Measurements from ENCODE around the gene ELL2. TPM values are rescaled to one million over a fixed set of nuclear protein-coding genes. Genes with fewer than 3 reads are reported as not detected.

Gene ELL2
- total and polyA plus RNA-seq, 2 of the 13 experiments (the other 11 are each of a cell fraction or from before 2014, with no cell fraction given) = 78.9 to 97.1 TPM

DNA sequence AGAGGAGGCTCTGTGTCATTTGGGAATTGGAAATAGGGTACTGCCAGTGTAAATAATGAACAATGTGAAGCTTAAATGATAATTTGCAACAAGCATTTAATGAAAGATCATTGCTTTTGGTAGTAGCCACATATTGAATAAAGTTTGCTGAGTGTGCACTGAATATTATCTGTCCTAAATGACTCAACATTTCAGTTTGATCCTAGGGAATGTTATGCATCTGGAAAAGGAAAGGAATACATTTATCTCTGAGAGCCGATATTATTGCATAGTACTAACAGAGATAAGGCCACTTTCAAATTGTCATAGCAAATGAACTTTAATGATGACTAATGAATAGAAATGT lies 8.7 kb upstream of the ELL2 start (continued):
- TF ChIP-seq, protein P1, sequence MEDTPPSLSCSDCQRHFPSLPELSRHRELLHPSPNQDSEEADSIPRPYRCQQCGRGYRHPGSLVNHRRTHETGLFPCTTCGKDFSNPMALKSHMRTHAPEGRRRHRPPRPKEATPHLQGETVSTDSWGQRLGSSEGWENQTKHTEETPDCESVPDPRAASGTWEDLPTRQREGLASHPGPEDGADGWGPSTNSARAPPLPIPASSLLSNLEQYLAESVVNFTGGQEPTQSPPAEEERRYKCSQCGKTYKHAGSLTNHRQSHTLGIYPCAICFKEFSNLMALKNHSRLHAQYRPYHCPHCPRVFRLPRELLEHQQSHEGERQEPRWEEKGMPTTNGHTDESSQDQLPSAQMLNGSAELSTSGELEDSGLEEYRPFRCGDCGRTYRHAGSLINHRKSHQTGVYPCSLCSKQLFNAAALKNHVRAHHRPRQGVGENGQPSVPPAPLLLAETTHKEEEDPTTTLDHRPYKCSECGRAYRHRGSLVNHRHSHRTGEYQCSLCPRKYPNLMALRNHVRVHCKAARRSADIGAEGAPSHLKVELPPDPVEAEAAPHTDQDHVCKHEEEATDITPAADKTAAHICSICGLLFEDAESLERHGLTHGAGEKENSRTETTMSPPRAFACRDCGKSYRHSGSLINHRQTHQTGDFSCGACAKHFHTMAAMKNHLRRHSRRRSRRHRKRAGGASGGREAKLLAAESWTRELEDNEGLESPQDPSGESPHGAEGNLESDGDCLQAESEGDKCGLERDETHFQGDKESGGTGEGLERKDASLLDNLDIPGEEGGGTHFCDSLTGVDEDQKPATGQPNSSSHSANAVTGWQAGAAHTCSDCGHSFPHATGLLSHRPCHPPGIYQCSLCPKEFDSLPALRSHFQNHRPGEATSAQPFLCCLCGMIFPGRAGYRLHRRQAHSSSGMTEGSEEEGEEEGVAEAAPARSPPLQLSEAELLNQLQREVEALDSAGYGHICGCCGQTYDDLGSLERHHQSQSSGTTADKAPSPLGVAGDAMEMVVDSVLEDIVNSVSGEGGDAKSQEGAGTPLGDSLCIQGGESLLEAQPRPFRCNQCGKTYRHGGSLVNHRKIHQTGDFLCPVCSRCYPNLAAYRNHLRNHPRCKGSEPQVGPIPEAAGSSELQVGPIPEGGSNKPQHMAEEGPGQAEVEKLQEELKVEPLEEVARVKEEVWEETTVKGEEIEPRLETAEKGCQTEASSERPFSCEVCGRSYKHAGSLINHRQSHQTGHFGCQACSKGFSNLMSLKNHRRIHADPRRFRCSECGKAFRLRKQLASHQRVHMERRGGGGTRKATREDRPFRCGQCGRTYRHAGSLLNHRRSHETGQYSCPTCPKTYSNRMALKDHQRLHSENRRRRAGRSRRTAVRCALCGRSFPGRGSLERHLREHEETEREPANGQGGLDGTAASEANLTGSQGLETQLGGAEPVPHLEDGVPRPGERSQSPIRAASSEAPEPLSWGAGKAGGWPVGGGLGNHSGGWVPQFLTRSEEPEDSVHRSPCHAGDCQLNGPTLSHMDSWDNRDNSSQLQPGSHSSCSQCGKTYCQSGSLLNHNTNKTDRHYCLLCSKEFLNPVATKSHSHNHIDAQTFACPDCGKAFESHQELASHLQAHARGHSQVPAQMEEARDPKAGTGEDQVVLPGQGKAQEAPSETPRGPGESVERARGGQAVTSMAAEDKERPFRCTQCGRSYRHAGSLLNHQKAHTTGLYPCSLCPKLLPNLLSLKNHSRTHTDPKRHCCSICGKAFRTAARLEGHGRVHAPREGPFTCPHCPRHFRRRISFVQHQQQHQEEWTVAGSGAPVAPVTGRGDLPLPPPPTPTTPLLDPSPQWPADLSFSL (CRISPR knock-in tag; IDR thresholded peaks at IDR 0.05) = no peak
- TF ChIP-seq ZFX (CRISPR knock-in tag; IDR thresholded peaks at IDR 0.05; ENCODE audit: low read depth) (no peak), SOX6 (IDR thresholded peaks at IDR 0.05) (no peak), SOX6 (CRISPR knock-in tag; IDR thresholded peaks at IDR 0.05) (peak; percentile 19; the same call in 1 of the 2 replicates), CEBPB (IDR thresholded peaks at IDR 0.05; ENCODE audit: borderline replicate concordance, low read depth, low read length) (no peak), ZBTB7A (CRISPR knock-in tag; IDR thresholded peaks at IDR 0.05) (no peak), CBFB (CRISPR knock-in tag; IDR thresholded peaks at IDR 0.05) (no peak), SRY (CRISPR knock-in tag; IDR thresholded peaks at IDR 0.05) (no peak), DRAP1 (CRISPR knock-in tag; IDR thresholded peaks at IDR 0.05) (no peak), ZNF350 (CRISPR knock-in tag; IDR thresholded peaks at IDR 0.05; ENCODE audit: borderline replicate concordance, low read depth) (no peak), SIX1 (CRISPR knock-in tag; IDR thresholded peaks at IDR 0.05; ENCODE audit: borderline replicate concordance) (no peak), PLRG1 (conservative IDR thresholded peaks at IDR 0.05) (no peak)
- TF ChIP-seq, protein P2, sequence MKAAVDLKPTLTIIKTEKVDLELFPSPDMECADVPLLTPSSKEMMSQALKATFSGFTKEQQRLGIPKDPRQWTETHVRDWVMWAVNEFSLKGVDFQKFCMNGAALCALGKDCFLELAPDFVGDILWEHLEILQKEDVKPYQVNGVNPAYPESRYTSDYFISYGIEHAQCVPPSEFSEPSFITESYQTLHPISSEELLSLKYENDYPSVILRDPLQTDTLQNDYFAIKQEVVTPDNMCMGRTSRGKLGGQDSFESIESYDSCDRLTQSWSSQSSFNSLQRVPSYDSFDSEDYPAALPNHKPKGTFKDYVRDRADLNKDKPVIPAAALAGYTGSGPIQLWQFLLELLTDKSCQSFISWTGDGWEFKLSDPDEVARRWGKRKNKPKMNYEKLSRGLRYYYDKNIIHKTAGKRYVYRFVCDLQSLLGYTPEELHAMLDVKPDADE (CRISPR knock-in tag; IDR thresholded peaks at IDR 0.05) = no peak
- TF ChIP-seq, protein P3, sequence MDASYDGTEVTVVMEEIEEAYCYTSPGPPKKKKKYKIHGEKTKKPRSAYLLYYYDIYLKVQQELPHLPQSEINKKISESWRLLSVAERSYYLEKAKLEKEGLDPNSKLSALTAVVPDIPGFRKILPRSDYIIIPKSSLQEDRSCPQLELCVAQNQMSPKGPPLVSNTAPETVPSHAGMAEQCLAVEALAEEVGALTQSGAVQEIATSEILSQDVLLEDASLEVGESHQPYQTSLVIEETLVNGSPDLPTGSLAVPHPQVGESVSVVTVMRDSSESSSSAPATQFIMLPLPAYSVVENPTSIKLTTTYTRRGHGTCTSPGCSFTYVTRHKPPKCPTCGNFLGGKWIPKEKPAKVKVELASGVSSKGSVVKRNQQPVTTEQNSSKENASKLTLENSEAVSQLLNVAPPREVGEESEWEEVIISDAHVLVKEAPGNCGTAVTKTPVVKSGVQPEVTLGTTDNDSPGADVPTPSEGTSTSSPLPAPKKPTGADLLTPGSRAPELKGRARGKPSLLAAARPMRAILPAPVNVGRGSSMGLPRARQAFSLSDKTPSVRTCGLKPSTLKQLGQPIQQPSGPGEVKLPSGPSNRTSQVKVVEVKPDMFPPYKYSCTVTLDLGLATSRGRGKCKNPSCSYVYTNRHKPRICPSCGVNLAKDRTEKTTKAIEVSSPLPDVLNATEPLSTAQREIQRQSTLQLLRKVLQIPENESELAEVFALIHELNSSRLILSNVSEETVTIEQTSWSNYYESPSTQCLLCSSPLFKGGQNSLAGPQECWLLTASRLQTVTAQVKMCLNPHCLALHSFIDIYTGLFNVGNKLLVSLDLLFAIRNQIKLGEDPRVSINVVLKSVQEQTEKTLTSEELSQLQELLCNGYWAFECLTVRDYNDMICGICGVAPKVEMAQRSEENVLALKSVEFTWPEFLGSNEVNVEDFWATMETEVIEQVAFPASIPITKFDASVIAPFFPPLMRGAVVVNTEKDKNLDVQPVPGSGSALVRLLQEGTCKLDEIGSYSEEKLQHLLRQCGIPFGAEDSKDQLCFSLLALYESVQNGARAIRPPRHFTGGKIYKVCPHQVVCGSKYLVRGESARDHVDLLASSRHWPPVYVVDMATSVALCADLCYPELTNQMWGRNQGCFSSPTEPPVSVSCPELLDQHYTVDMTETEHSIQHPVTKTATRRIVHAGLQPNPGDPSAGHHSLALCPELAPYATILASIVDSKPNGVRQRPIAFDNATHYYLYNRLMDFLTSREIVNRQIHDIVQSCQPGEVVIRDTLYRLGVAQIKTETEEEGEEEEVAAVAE (CRISPR knock-in tag; IDR thresholded peaks at IDR 0.05; ENCODE audit: borderline replicate concordance) = no peak
- TF ChIP-seq, protein P4, sequence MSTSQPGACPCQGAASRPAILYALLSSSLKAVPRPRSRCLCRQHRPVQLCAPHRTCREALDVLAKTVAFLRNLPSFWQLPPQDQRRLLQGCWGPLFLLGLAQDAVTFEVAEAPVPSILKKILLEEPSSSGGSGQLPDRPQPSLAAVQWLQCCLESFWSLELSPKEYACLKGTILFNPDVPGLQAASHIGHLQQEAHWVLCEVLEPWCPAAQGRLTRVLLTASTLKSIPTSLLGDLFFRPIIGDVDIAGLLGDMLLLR (CRISPR knock-in tag; IDR thresholded peaks at IDR 0.05) = no peak
- TF ChIP-seq, protein P5, sequence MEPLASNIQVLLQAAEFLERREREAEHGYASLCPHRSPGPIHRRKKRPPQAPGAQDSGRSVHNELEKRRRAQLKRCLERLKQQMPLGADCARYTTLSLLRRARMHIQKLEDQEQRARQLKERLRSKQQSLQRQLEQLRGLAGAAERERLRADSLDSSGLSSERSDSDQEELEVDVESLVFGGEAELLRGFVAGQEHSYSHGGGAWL (CRISPR knock-in tag; IDR thresholded peaks at IDR 0.05) = no peak

Data from HepG2 (cell line).